Breast epithelium (tissue), 4 donors: Measurements from ENCODE around the gene CCL28. TPM values are rescaled to one million over a fixed set of nuclear protein-coding genes. Genes with fewer than 3 reads are reported as not detected.

Source experiments
- DNase-seq, 2 donors: peaks; one replicate each; pipeline ENCODE4 v3.0.0-alpha.2; 2019; ENCODE audit warnings: low spot score in 2 of 2
- H3K27ac ChIP-seq, 2 donors: fragments of 200-600 bp; sonication (generic) in 1 of 2; one replicate each; pipeline ENCODE4 v1.5.1; 2016 to 2019; ENCODE audit warnings: mild to moderate bottlenecking in 1 of 2
- H3K27me3 ChIP-seq, 2 donors: fragments of 200-600 bp; sonication (generic) in 1 of 2; one replicate each; pipeline versions ENCODE4 v1.5.1 to v1.6.0; 2017 to 2019; ENCODE audit warnings: control low read depth in 1 of 2, mild to moderate bottlenecking in 1 of 2
- H3K36me3 ChIP-seq: fragments of 200-600 bp; one replicate; pipeline ENCODE4 v1.5.1; 2019
- H3K4me1 ChIP-seq, 2 donors: fragments of 200-600 bp; sonication (generic); one replicate each; pipeline ENCODE4 v1.5.1; 2016 to 2019; ENCODE audit warnings: control low read depth in 1 of 2
- H3K4me3 ChIP-seq, 3 donors: fragments of 200-600 bp; sonication (generic); 1 replicate in 2 of 3; 2 replicates in 1 of 3; pipeline ENCODE4 v1.5.1; 2016 to 2019; ENCODE audit warnings: mild to moderate bottlenecking in 3 of 3, moderate library complexity in 2 of 3
- H3K9me3 ChIP-seq, 2 donors: fragments of 200-600 bp; sonication (generic) in 1 of 2; one replicate each; pipeline ENCODE4 v1.5.1; 2016 to 2019; ENCODE audit warnings: control low read depth in 1 of 2
- POLR2A ChIP-seq: fragments of 450-650 bp; IDR thresholded peaks from one replicate; pipeline ENCODE4 v1.6.1; 2016; ENCODE audit warnings: antibody characterized with exemption, mild to moderate bottlenecking, moderate library complexity
- POLR2AphosphoS5 ChIP-seq, 3 donors: sonication (generic); formaldehyde crosslinking; IDR thresholded peaks; one replicate each; pipeline ENCODE4 v1.6.1; 2017; ENCODE audit warnings: antibody characterized with exemption in 3 of 3
- intact Hi-C: fragments of 100-400 bp; cut with DNase I; formaldehyde crosslinking; loops from one replicate; pipeline ENCODE4 v1.15.1; 2023; ENCODE audit warnings: low total_unique reads
- total RNA-seq, 3 donors: library from RNA; depleted of rRNA; stranded (reverse); fragments of >200 nt; gene quantifications; one replicate each; pipeline ENCODE4 v1.1.0, GENCODE V29; 2016
- TF ChIP-seq, protein P1 (sequence below), 3 donors: fragments of 450-650 bp; IDR thresholded peaks; one replicate each; pipeline ENCODE4 v1.5.1; 2016 to 2017; ENCODE audit warnings: antibody characterized with exemption in 3 of 3, mild to moderate bottlenecking in 3 of 3, moderate library complexity in 3 of 3

CCL28 gene
- total RNA-seq, 3 donors from 2014 or later: 4.0 to 192 (median 53.4) TPM

DNA sequence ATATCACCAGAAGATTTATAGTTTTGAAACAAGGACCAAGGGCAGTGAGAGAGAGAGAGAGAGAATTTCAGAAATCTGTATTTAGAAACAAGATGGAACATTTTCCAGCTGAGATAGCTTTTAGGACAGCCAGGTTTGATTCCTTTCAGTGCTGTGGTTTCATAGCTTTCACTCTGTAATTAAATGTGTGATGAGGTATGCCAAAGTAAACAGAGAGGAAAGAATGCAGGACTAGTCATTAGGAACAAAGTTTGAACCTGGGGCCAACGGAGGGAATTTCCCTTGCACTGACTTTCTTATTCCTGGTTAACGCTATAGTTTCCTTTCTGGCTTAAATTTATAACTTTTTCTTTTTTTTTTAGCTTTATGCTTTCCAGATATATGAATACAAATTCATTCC, 10.0 kb upstream of the CCL28 start:
- H3K27ac ChIP-seq: peak overlapping the region; percentile 56 to 82
- no peaks in the 10 kb centered on the region for H3K36me3 ChIP-seq
- H3K4me3 ChIP-seq: no peak overlapping the region
- no peaks in the 10 kb centered on the region for H3K27me3 ChIP-seq
- H3K9me3 ChIP-seq: no peaks in the 10 kb centered on the region
- intact Hi-C loops: no loop called here
- no peaks in the 10 kb centered on the region for H3K4me1 ChIP-seq
- TF ChIP-seq, protein P1, sequence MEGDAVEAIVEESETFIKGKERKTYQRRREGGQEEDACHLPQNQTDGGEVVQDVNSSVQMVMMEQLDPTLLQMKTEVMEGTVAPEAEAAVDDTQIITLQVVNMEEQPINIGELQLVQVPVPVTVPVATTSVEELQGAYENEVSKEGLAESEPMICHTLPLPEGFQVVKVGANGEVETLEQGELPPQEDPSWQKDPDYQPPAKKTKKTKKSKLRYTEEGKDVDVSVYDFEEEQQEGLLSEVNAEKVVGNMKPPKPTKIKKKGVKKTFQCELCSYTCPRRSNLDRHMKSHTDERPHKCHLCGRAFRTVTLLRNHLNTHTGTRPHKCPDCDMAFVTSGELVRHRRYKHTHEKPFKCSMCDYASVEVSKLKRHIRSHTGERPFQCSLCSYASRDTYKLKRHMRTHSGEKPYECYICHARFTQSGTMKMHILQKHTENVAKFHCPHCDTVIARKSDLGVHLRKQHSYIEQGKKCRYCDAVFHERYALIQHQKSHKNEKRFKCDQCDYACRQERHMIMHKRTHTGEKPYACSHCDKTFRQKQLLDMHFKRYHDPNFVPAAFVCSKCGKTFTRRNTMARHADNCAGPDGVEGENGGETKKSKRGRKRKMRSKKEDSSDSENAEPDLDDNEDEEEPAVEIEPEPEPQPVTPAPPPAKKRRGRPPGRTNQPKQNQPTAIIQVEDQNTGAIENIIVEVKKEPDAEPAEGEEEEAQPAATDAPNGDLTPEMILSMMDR (IDR thresholded peaks at IDR 0.05): no peak
- TF ChIP-seq POLR2AphosphoS5 (IDR thresholded peaks at IDR 0.05): peak in 1 of 3 donors; percentile 32
- peak in 1 of 2 donors; percentile 39 for DNase-seq

- H3K4me1 ChIP-seq: no peaks in the 10 kb centered on the region
- H3K27me3 ChIP-seq: no peaks in the 10 kb centered on the region
- no peaks in the 10 kb centered on the region for H3K9me3 ChIP-seq
- H3K36me3 ChIP-seq: no peaks in the 10 kb centered on the region
- TF ChIP-seq POLR2A (no peak), POLR2AphosphoS5 (IDR thresholded peaks at IDR 0.05) (no peak)
- TF ChIP-seq, protein P1 (IDR thresholded peaks at IDR 0.05): no peak
- H3K27ac ChIP-seq: peak overlapping the region; percentile 56 to 82
- DNase-seq: no peak
- no peak overlapping the region for H3K4me3 ChIP-seq
- intact Hi-C loops: no loop called here
Measured at GRCh38 chr5:43421450-43422133, 9.4 kb upstream of the CCL28 start.

GRCh38 chr5:43420241-43420640, 8.1 kb upstream of the CCL28 start:
- intact Hi-C loops: no loop called here
- DNase-seq: no peak
- Histone ChIP-seq H3K27me3 (no peaks in the 10 kb centered on the region), H3K4me3 (no peak overlapping the region), H3K9me3 (no peaks in the 10 kb centered on the region), H3K36me3 (no peaks in the 10 kb centered on the region), H3K27ac (no peak overlapping the region), H3K4me1 (no peaks in the 10 kb centered on the region)
- no peak for TF ChIP-seq POLR2A
- TF ChIP-seq, protein P1 (IDR thresholded peaks at IDR 0.05): no peak
- no peak for TF ChIP-seq POLR2AphosphoS5 (IDR thresholded peaks at IDR 0.05)

DNA sequence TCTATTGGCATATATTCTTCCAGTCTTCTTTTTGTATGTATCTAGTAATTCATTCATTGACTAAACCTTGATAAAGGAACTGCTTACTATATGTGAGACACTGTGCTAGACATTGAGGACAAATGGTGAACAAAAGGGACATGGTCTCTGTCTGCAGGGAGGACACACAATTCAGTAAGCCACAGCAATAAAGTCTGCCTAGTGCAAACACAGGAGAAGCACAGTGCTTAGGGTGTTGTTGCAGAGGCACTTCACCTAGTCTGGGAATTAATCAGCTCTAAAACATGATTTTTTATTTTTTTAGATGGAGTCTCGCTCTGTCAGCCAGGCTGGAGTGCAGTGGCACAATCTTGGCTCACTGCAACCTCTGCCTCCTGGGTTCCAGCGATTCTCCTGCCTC, 6.4 kb upstream of the CCL28 start:
- DNase-seq: no peak
- TF ChIP-seq POLR2AphosphoS5 (IDR thresholded peaks at IDR 0.05) (no peak), POLR2A (no peak)
- TF ChIP-seq, protein P1 (IDR thresholded peaks at IDR 0.05): no peak
- no peaks in the 10 kb centered on the region for H3K9me3 ChIP-seq
- intact Hi-C loops: no loop called here
- no peaks in the 10 kb centered on the region for H3K4me1 ChIP-seq
- no peaks in the 10 kb centered on the region for H3K27me3 ChIP-seq
- H3K4me3 ChIP-seq: no peak overlapping the region
- no peak overlapping the region for H3K27ac ChIP-seq
- H3K36me3 ChIP-seq: no peaks in the 10 kb centered on the region

- Histone ChIP-seq H3K27me3 (no peaks in the 10 kb centered on the region), H3K27ac (peak overlapping the region in 1 of 2 donors; percentile 33), H3K4me1 (no peaks in the 10 kb centered on the region), H3K4me3 (no peak overlapping the region), H3K36me3 (no peaks in the 10 kb centered on the region), H3K9me3 (no peaks in the 10 kb centered on the region)
- intact Hi-C loops: no loop called here
- TF ChIP-seq, protein P1 (IDR thresholded peaks at IDR 0.05): no peak
- TF ChIP-seq POLR2AphosphoS5 (IDR thresholded peaks at IDR 0.05) (no peak), POLR2A (no peak)
- no peak for DNase-seq
Measured at GRCh38 chr5:43416803-43417394, 4.7 kb upstream of the CCL28 start.
